GM12878 (cell line): Measurements from ENCODE around the gene EGR1. TPM values are rescaled to one million over a fixed set of nuclear protein-coding genes. Genes with fewer than 3 reads are reported as not detected.

Source experiments
- ASH2L ChIP-seq: fragments of 300-600, 200-600 bp; sonication (generic); IDR thresholded peaks from 2 replicates; pipeline ENCODE4 v1.6.1; 2017; ENCODE audit warnings: low read depth, mild to moderate bottlenecking, borderline replicate concordance
- BACH1 ChIP-seq: fragments of 450-650 bp; IDR thresholded peaks from 2 replicates; pipeline ENCODE4 v1.6.1; 2017; ENCODE audit warnings: mild to moderate bottlenecking, borderline replicate concordance
- BRCA1 ChIP-seq: IDR thresholded peaks from 2 replicates; pipeline ENCODE4 v1.6.1; 2011; ENCODE audit warnings: low read depth, low read length, improper control_type of control experiment
- CBFB ChIP-seq: IDR thresholded peaks from 2 replicates; pipeline ENCODE4 v1.6.1; 2016; ENCODE audit warnings: antibody characterized with exemption, low read depth
- DPF2 ChIP-seq: fragments of 450-650 bp; IDR thresholded peaks from 2 replicates; pipeline ENCODE4 v1.6.1; 2017; ENCODE audit warnings: mild to moderate bottlenecking
- EED ChIP-seq: sonication (generic); IDR thresholded peaks from 2 replicates; pipeline ENCODE4 v1.6.1; 2016; ENCODE audit warnings: antibody characterized with exemption, low read depth
- EGR1 ChIP-seq, 2 experiments: IDR thresholded peaks; 1 replicate in 1 of 2; 2 replicates in 1 of 2; pipeline ENCODE4 v1.6.1; 2011 to 2012; ENCODE audit warnings: low read depth in 2 of 2, low read length in 2 of 2, borderline replicate concordance in 1 of 2, mild to moderate bottlenecking in 1 of 2, moderate library complexity in 1 of 2
- EP300 ChIP-seq, 2 experiments: fragments of 150-350 bp in 1 of 2; IDR thresholded peaks; 2 replicates each; pipeline ENCODE4 v1.6.1; 2011 to 2012; ENCODE audit warnings: low read depth in 2 of 2, low read length in 2 of 2, borderline replicate concordance in 1 of 2, improper control_type of control experiment in 1 of 2, inconsistent platforms in 1 of 2; ENCODE audit not compliant: control insufficient read depth in 1 of 2
- FOXK2 ChIP-seq: fragments of 450-650 bp; IDR thresholded peaks from 2 replicates; pipeline ENCODE4 v1.6.1; 2017; ENCODE audit warnings: mild to moderate bottlenecking, moderate library complexity
- HDGF ChIP-seq: fragments of 450-650 bp; IDR thresholded peaks from 2 replicates; pipeline ENCODE4 v1.6.1; 2016; ENCODE audit warnings: antibody characterized with exemption
- LARP7 ChIP-seq: fragments of 450-650 bp; IDR thresholded peaks from 2 replicates; pipeline ENCODE4 v1.6.1; 2017; ENCODE audit warnings: mild to moderate bottlenecking
- MYB ChIP-seq: fragments of 150-350 bp; IDR thresholded peaks from 2 replicates; pipeline ENCODE4 v1.6.1; 2014; ENCODE audit warnings: mild to moderate bottlenecking, low read depth, low read length, borderline replicate concordance
- NRF1 ChIP-seq: conservative IDR thresholded peaks from 2 replicates; pipeline ENCODE4 v1.6.1; 2011; ENCODE audit warnings: mild to moderate bottlenecking, low read depth, low read length, improper control_type of control experiment
- POLR2AphosphoS2 ChIP-seq: IDR thresholded peaks from 2 replicates; pipeline ENCODE4 v1.6.1; 2011; ENCODE audit warnings: low read depth, mild to moderate bottlenecking, low read length, improper control_type of control experiment, moderate library complexity
- POLR2AphosphoS5 ChIP-seq: IDR thresholded peaks from 2 replicates; pipeline ENCODE4 v1.6.1; 2011; ENCODE audit warnings: mild to moderate bottlenecking, low read length, inconsistent platforms
- RCOR1 ChIP-seq: conservative IDR thresholded peaks from 2 replicates; pipeline ENCODE4 v1.6.1; 2012; ENCODE audit warnings: low read depth, low read length, improper control_type of control experiment
- RUNX3 ChIP-seq: IDR thresholded peaks from 2 replicates; pipeline ENCODE4 v1.6.1; 2012; ENCODE audit warnings: low read length, inconsistent platforms
- SIN3A ChIP-seq: IDR thresholded peaks from 2 replicates; pipeline ENCODE4 v1.6.1; 2012; ENCODE audit warnings: low read depth, low read length, improper control_type of control experiment
- SPI1 ChIP-seq: IDR thresholded peaks from 2 replicates; pipeline ENCODE4 v1.6.1; 2011; ENCODE audit warnings: low read depth, mild to moderate bottlenecking, low read length, moderate library complexity, borderline replicate concordance; ENCODE audit not compliant: insufficient read depth
- SREBF2 ChIP-seq: IDR thresholded peaks from 2 replicates; pipeline ENCODE4 v1.6.1; 2012; ENCODE audit warnings: mild to moderate bottlenecking, low read length
- STAT1 ChIP-seq: fragments of 450-650 bp; conservative IDR thresholded peaks from 2 replicates; pipeline ENCODE4 v1.6.1; 2014; ENCODE audit warnings: antibody characterized with exemption, mild to moderate bottlenecking
- SUPT20H ChIP-seq: IDR thresholded peaks from 2 replicates; pipeline ENCODE4 v1.6.1; 2011; ENCODE audit warnings: low read depth, mild to moderate bottlenecking, low read length, moderate library complexity, borderline replicate concordance; ENCODE audit not compliant: control insufficient read depth
- ZNF217 ChIP-seq: fragments of 450-650 bp; IDR thresholded peaks from 2 replicates; pipeline ENCODE4 v1.6.1; 2017; ENCODE audit warnings: antibody characterized with exemption, mild to moderate bottlenecking
- polyA plus RNA-seq, 11 experiments: library from polyadenylated mRNA; depleted of rRNA in 4 of 11; unstranded in 6 of 11; stranded (reverse) in 5 of 11; fragments of >200 nt; fragmentation: Nextera tagmentation in 4 of 11; fragmentation: Illumina TruSeq in 1 of 11; extraction: Ambion mirVana in 4 of 11; extraction: Trizol in 1 of 11; gene quantifications; 1 replicate in 1 of 11; 2 replicates in 10 of 11; pipeline versions ENCODE4 v1.2.1 to v1.2.3, GENCODE V29; 2011 to 2016; ENCODE audit warnings: inconsistent platforms in 2 of 11, missing spikeins in 2 of 11, low read depth in 1 of 11
- total RNA-seq, 4 experiments: library from RNA; depleted of rRNA in 3 of 4; stranded (reverse); fragments of >200 nt in 3 of 4; fragmentation: Illumina TruSeq in 1 of 4; extraction: Trizol in 1 of 4; gene quantifications; 2 replicates each; pipeline versions ENCODE4 v1.2.1 to v1.2.3, GENCODE V29; 2013 to 2021
- TF ChIP-seq, protein P1 (sequence below): IDR thresholded peaks from 2 replicates; pipeline ENCODE4 v1.6.1; 2011; ENCODE audit warnings: low read depth, mild to moderate bottlenecking, low read length, moderate library complexity, borderline replicate concordance; ENCODE audit errors: extremely low read depth
- TF ChIP-seq, protein P2 (sequence below): fragments of 150-350 bp; IDR thresholded peaks from 2 replicates; pipeline ENCODE4 v1.6.1; 2014; ENCODE audit warnings: mild to moderate bottlenecking, low read depth, low read length
- TF ChIP-seq, protein P3 (sequence below): fragments of 450-650 bp; IDR thresholded peaks from 2 replicates; pipeline ENCODE4 v1.6.1; 2017; ENCODE audit warnings: antibody characterized with exemption, mild to moderate bottlenecking, moderate library complexity
- TF ChIP-seq, protein P4 (sequence below): fragments of 450-650 bp; IDR thresholded peaks from 2 replicates; pipeline ENCODE4 v1.6.1; 2017; ENCODE audit warnings: borderline replicate concordance

Gene EGR1
- total and polyA plus RNA-seq, 10 of the 15 experiments (the other 5 are each of a cell fraction or from before 2014, with no cell fraction given) = 0.89 to 7.3 (median 2.5) TPM

DNA sequence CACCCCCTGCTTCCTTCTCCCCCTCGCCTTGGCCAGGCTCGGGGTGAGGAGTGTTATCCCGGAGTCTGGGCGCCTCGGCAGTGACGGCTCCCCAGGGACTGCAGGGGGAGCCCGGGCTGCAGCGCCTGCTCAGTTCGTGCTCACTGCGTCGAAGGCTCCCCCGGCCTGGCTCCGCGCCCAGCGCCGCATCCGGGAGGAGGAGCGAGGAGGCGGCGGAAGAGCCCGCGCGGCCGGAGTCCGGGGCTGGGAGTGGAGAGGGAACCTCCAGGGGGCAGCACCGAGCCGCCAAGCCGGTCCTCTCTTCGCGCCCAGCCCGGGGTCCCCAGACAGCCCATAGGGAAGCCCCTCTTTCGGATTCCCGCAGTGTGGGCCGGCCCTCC is 1.3 kb upstream of the EGR1 start (continued):
- no peak for TF ChIP-seq SUPT20H
- 0 out of 2 replicates have a peak, but pooled peaks have one; percentile 18 for TF ChIP-seq DPF2
- 0 out of 2 replicates have a peak, but pooled peaks have one; percentile 17 for TF ChIP-seq CBFB
- no peak for TF ChIP-seq RCOR1
- TF ChIP-seq LARP7 = no peak
- no peak for TF ChIP-seq EP300 (IDR thresholded peaks at IDR 0.05; ENCODE audit: borderline replicate concordance in 1 of 2, control insufficient read depth in 1 of 2, low read depth in 2 of 2, low read length in 2 of 2)
- TF ChIP-seq HDGF = 0 out of 2 replicates have a peak, but pooled peaks have one; percentile 59
- TF ChIP-seq NRF1 = peak; percentile 40
- TF ChIP-seq SIN3A = peak; percentile 56; the same call in 1 of the 2 replicates
- no peak for TF ChIP-seq MYB
- TF ChIP-seq SREBF2 = no peak
- TF ChIP-seq EED = no peak; the same call in none of the 2 replicates
- TF ChIP-seq, protein P1, sequence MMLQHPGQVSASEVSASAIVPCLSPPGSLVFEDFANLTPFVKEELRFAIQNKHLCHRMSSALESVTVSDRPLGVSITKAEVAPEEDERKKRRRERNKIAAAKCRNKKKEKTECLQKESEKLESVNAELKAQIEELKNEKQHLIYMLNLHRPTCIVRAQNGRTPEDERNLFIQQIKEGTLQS = no peak
- TF ChIP-seq ZNF217 = no peak
- peak; percentile 47 for TF ChIP-seq POLR2AphosphoS2
- no peak for TF ChIP-seq SPI1
- no peak for TF ChIP-seq BRCA1
- TF ChIP-seq, protein P2, sequence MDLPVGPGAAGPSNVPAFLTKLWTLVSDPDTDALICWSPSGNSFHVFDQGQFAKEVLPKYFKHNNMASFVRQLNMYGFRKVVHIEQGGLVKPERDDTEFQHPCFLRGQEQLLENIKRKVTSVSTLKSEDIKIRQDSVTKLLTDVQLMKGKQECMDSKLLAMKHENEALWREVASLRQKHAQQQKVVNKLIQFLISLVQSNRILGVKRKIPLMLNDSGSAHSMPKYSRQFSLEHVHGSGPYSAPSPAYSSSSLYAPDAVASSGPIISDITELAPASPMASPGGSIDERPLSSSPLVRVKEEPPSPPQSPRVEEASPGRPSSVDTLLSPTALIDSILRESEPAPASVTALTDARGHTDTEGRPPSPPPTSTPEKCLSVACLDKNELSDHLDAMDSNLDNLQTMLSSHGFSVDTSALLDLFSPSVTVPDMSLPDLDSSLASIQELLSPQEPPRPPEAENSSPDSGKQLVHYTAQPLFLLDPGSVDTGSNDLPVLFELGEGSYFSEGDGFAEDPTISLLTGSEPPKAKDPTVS = no peak
- TF ChIP-seq, protein P3, sequence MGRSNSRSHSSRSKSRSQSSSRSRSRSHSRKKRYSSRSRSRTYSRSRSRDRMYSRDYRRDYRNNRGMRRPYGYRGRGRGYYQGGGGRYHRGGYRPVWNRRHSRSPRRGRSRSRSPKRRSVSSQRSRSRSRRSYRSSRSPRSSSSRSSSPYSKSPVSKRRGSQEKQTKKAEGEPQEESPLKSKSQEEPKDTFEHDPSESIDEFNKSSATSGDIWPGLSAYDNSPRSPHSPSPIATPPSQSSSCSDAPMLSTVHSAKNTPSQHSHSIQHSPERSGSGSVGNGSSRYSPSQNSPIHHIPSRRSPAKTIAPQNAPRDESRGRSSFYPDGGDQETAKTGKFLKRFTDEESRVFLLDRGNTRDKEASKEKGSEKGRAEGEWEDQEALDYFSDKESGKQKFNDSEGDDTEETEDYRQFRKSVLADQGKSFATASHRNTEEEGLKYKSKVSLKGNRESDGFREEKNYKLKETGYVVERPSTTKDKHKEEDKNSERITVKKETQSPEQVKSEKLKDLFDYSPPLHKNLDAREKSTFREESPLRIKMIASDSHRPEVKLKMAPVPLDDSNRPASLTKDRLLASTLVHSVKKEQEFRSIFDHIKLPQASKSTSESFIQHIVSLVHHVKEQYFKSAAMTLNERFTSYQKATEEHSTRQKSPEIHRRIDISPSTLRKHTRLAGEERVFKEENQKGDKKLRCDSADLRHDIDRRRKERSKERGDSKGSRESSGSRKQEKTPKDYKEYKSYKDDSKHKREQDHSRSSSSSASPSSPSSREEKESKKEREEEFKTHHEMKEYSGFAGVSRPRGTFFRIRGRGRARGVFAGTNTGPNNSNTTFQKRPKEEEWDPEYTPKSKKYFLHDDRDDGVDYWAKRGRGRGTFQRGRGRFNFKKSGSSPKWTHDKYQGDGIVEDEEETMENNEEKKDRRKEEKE = no peak
- TF ChIP-seq FOXK2 = no peak
- TF ChIP-seq RUNX3 = no peak
- TF ChIP-seq EGR1 (IDR thresholded peaks at IDR 0.05; ENCODE audit: borderline replicate concordance in 1 of 2, low read depth in 2 of 2, low read length in 2 of 2) = no peak; a peak in 1 of 3 replicates
- TF ChIP-seq STAT1 = no peak
- TF ChIP-seq, protein P4, sequence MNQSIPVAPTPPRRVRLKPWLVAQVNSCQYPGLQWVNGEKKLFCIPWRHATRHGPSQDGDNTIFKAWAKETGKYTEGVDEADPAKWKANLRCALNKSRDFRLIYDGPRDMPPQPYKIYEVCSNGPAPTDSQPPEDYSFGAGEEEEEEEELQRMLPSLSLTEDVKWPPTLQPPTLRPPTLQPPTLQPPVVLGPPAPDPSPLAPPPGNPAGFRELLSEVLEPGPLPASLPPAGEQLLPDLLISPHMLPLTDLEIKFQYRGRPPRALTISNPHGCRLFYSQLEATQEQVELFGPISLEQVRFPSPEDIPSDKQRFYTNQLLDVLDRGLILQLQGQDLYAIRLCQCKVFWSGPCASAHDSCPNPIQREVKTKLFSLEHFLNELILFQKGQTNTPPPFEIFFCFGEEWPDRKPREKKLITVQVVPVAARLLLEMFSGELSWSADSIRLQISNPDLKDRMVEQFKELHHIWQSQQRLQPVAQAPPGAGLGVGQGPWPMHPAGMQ = no peak
- TF ChIP-seq POLR2AphosphoS5 = 0 out of 2 replicates have a peak, but pooled peaks have one; percentile 7
- TF ChIP-seq BACH1 = 0 out of 2 replicates have a peak, but pooled peaks have one; percentile 47
- no peak for TF ChIP-seq ASH2L
